Measurements from ENCODE around the gene NUDC. TPM values are rescaled to one million over a fixed set of nuclear protein-coding genes. Genes with fewer than 3 reads are reported as not detected.
A peak's percentile ranks its signal among the peaks of the same experiment; 100 is the strongest.

NUDC gene
- total and polyA plus RNA-seq, 2 of the 13 experiments (the other 11 are each of a cell fraction or from before 2014, with no cell fraction given): 34.7 to 104 TPM

- TF ChIP-seq ZNF451 (CRISPR knock-in tag; IDR thresholded peaks at IDR 0.05): no peak
- no peak for TF ChIP-seq ZNF337 (CRISPR knock-in tag; IDR thresholded peaks at IDR 0.05; ENCODE audit: borderline replicate concordance, low read depth)
- no peak for TF ChIP-seq ZKSCAN5 (CRISPR knock-in tag; IDR thresholded peaks at IDR 0.05)
- TF ChIP-seq PTBP1 (IDR thresholded peaks at IDR 0.05; ENCODE audit: low read depth, low read length, poor library complexity, severe bottlenecking): no peak
- TF ChIP-seq ZFP41 (CRISPR knock-in tag; IDR thresholded peaks at IDR 0.05; ENCODE audit: borderline replicate concordance): no peak
- TF ChIP-seq MEIS1 (CRISPR knock-in tag; IDR thresholded peaks at IDR 0.05; ENCODE audit: borderline replicate concordance): no peak
- no peak for TF ChIP-seq SMYD3 (CRISPR knock-in tag; IDR thresholded peaks at IDR 0.05)
- no peak for TF ChIP-seq RNF219 (CRISPR knock-in tag; IDR thresholded peaks at IDR 0.05)
- TF ChIP-seq SAP130 (CRISPR knock-in tag; IDR thresholded peaks at IDR 0.05; ENCODE audit: low read depth): no peak
- peak; percentile 40; the same call in 1 of the 2 replicates for TF ChIP-seq GABPB1 (CRISPR knock-in tag; IDR thresholded peaks at IDR 0.05)
- 0 out of 2 replicates have a peak, but pooled peaks have one; percentile 8 for TF ChIP-seq SNAPC2 (CRISPR knock-in tag; IDR thresholded peaks at IDR 0.05)
- 0 out of 2 replicates have a peak, but pooled peaks have one; percentile 27 for TF ChIP-seq MXD3 (CRISPR knock-in tag; IDR thresholded peaks at IDR 0.05)
- no peak for TF ChIP-seq NFYB (CRISPR knock-in tag; IDR thresholded peaks at IDR 0.05)
- no peak for TF ChIP-seq ATF7 (IDR thresholded peaks at IDR 0.05)
- TF ChIP-seq ATF7 (CRISPR knock-in tag; IDR thresholded peaks at IDR 0.05): no peak
- TF ChIP-seq TEF (CRISPR knock-in tag; IDR thresholded peaks at IDR 0.05): no peak
- no peak for TF ChIP-seq MIER2 (CRISPR knock-in tag; IDR thresholded peaks at IDR 0.05)
- TF ChIP-seq ZNF547 (CRISPR knock-in tag; IDR thresholded peaks at IDR 0.05): no peak
- TF ChIP-seq ZNF354B (CRISPR knock-in tag; IDR thresholded peaks at IDR 0.05): no peak
- TF ChIP-seq PCBP1 (IDR thresholded peaks at IDR 0.05; ENCODE audit: borderline replicate concordance, low read depth, low read length): no peak
- TF ChIP-seq MYPOP (CRISPR knock-in tag; IDR thresholded peaks at IDR 0.05): no peak
- TF ChIP-seq FOSL2 (CRISPR knock-in tag; IDR thresholded peaks at IDR 0.05): no peak
- 0 out of 2 replicates have a peak, but pooled peaks have one; percentile 38 for TF ChIP-seq POLR2G (IDR thresholded peaks at IDR 0.05; ENCODE audit: low read depth, low read length)
- TF ChIP-seq ZBTB38 (CRISPR knock-in tag; IDR thresholded peaks at IDR 0.05): no peak
- TF ChIP-seq IKZF5 (CRISPR knock-in tag; IDR thresholded peaks at IDR 0.05): no peak
- TF ChIP-seq ZNF878 (CRISPR knock-in tag; IDR thresholded peaks at IDR 0.05): no peak
- no peak; the same call in 1 of the 2 replicates for TF ChIP-seq GATAD1 (CRISPR knock-in tag; IDR thresholded peaks at IDR 0.05)
Observed at GRCh38 chr1:26911399-26912146, 10.0 kb upstream of the NUDC start (continued).

Measured in HepG2 (cell line).